ENCODE data around the gene EXOC3L2.
A peak's percentile ranks its signal among the peaks of the same experiment; 100 is the strongest.
"Not testable (repeated sequence)": the region's sequence is repeated elsewhere in the genome, so short reads cannot be mapped to it uniquely, and the experiment has no call there.

EXOC3L2 gene

DNA sequence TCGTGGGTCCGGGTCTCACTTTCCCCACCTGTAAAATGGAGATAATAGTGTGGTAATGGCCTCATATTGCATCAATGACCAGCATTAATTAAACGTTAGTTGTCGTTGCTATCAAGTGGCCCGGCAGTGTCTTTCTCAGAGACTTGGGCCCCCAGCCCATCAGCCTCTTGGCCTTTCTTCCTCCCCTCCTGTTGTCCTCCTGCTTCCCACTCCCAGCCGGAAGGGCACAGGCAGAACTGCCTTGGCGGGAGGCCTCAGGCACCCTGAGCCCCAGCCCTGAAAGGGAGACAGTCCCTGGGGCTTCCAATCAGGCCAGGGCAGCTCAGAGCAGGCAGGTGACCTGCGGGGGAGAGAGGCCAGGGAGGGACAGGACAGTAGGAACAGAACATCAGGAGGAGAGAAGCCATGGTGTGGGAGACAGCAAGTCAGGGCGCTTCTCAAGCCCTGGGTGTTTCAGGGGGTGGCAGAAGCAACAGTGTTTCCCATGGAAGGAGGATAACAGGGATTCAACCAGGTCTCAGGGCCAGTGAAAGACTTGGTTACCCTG, 10.5 kb upstream of the EXOC3L2 start:
- no peak for DNase-seq (ENCODE audit: low read depth in 2 of 2)

DNA sequence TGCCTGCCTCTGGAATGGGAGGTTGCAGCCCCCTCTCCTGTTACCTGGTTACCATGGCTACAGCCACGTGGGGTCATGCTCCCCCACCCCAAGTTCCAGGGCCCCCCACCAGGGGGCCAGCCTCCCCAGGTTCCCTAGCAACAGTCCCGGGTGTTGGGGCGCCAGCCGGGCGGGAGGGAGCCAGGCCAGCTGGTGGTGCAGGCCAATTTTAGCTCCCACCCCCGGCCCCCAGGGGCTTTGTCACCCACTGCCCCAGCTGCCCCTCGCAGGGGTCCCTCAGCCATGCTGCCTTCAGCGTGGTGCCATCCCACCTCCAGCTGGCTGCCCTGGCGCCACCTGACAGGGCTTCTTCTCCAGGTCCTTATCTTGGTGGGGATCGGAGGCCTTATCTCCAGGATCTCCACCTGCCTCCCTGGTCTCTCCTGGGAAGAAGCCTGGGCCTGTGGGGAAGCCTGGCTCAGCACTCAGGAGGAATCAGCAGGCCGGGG, 8.9 kb upstream of the EXOC3L2 start:
- no peak for DNase-seq (ENCODE audit: low read depth in 2 of 2)

GRCh38 chr19:45253396-45254027, 8.3 kb upstream of the EXOC3L2 start:
- no peak for DNase-seq (ENCODE audit: low read depth in 2 of 2)

GRCh38 chr19:45251452-45252354, 6.5 kb upstream of the EXOC3L2 start:
- DNase-seq (ENCODE audit: low read depth in 2 of 2): no peak

- peak; percentile 12 to 27 for DNase-seq (ENCODE audit: low read depth in 2 of 2)
Observed at GRCh38 chr19:45250832-45251451, 5.7 kb upstream of the EXOC3L2 start, which contains the start of gene MARK4. Gene MARK4 (plus strand): TSS chr19:45251271. CDS start chr19:45251589, 318 bp downstream.

DNA sequence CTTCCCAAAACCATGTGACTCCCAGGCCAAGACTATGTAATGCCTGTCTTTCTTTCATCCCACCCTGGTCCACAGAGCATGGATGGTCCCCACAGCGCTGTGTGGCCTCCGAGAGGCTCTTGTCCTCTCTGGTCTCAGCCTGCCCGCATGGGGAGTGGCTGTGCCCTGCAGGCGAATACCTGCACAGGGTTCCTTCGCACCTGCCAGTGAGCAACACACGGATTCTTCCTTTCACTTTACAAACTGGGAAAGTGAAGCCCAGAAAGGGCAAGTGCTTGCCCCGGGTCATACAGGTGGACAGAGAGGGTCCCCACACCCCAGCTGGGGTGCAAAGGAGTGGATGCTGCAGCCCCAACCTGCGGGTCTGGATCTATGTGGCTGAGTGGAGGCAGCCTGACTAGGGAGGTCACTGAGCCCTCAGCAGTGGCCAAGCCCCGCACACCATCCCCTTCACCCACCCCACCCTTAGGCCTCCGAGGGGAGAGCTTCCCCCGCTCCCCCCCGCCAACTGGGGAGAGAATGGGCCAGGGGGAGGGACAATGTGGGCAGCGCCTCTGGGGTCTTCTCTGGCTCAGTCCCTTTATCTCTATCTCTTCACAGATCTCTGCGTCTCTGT, 5.1 kb upstream of the EXOC3L2 start:
- no peak for DNase-seq (ENCODE audit: low read depth in 2 of 2)

- no peak for DNase-seq (ENCODE audit: low read depth in 2 of 2)
Observed at GRCh38 chr19:45249261-45250033, 4.2 kb upstream of the EXOC3L2 start.

DNA sequence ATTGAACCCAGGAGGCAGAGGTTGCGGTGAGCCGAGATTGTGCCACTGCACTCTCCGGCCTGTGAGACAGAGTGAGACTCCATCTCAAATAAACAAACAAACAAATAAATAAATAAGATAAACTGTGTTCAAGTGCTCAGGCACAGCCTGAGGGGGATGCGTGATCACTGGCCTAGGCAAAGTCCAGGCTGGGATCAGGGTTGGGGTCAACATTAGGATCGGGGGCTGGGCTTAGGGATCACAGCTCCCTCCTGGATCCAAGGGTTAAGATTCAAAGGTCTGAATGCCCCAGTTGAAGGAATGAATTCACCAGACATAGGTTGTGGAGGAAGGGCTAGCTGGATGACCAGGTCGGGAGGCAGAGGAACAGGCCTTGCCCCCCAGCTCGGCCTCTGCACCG, 1.9 kb upstream of the EXOC3L2 start:
- DNase-seq (ENCODE audit: low read depth in 2 of 2): no peak

DNA sequence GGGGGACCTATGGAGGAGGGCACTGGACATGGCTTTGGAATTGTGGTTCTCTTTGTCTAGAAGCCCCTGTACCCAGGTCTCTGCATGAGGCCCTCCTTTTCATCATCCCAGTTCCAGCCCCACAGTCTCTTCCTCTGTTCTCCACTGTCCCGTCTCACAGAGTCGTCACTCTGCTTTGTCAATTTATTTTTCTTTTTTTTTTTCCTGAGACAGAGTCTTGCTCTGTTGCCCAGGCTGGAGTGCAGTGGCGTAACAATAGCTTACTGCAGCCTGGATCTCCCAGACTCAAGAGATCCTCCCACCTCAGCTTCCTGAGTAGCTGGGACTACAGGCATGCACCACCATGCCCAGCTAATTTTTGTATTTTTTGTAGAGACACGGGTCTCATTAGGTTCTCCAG, 619 bp upstream of the EXOC3L2 start:
- no peak for DNase-seq (ENCODE audit: low read depth in 2 of 2)

DNA sequence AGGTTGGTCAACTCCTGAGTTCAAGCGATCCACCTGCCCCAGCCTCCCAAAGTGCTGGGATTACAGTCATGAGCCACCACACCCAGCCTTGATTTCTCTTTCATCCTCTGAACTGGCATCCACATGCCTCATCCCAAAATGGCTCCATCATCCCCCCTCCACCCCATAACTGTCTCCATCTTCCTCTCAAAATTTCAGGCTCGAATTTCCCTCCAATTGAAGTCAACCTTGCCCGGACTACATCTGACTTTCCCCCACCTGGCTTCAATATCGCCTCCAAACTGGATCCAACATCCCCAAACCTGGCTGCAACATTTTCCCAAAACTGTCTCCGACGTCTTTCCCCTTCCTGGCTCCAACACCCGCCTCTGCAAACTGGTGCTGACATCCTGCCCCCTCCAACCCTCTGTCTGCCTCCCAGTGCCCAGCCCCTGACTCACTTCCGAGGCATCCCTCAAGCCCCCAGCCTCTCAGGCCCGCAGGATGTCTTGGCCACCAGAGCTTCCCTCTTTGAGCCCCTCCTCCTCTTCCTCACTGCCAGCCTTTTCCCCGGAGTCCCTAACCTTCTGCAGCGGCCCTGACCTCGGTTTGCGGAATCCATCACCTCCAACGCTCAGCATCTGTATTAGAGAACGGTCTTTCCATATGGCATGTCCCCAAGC, 943 bp downstream of the EXOC3L2 start:
- DNase-seq (ENCODE audit: low read depth in 2 of 2): no peak

DNA sequence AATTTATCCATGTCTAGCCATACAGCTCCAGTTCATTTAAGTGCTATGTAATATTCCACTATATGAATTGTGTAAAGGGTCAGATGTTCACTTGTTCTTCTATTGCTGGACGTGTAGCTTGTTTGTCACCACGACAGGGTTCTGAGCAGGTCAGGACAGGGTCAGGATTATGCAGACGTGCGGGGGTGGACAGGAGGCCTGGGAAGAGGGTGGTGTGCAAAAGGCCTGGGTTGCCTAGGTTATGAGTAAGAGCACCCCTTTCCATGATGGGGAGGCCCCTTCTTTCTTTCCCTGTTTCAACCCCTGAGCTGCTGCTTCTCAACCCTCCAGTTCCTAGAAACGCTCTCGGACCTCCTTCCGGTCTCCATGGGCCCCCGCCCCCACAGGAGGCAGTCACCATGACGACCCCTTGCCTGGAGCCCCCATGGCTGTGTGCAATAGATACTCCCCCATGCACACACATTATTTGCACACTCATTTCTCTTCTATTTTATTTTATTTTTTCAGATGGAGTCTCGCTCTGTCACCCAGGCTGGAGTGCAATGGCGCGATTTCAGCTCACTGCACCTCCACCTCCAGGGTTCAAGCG, 2.0 kb downstream of the EXOC3L2 start:
- no peak for DNase-seq (ENCODE audit: low read depth in 2 of 2)

DNA sequence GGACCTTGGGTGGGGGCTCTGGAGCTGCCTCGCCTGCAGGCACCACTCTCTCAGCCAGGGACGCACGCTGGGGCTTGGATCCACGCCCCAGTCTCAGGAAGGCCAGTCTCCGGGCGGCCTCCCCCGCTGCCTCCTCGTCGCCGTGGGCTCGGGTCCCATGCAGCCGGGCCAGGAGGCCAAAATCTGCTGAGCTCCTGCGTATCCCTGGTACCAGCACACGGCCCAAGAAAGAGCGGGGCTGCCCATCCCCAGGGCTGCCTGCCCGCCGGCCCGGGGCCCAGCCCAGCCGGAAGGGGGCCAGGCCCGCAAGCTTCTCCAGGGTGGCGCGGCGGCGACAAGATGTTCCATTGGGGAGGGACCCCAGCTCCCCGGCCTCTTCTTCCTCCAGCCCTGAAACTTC, 6.7 kb downstream of the EXOC3L2 start:
- no peak for DNase-seq (ENCODE audit: low read depth in 2 of 2)

DNA sequence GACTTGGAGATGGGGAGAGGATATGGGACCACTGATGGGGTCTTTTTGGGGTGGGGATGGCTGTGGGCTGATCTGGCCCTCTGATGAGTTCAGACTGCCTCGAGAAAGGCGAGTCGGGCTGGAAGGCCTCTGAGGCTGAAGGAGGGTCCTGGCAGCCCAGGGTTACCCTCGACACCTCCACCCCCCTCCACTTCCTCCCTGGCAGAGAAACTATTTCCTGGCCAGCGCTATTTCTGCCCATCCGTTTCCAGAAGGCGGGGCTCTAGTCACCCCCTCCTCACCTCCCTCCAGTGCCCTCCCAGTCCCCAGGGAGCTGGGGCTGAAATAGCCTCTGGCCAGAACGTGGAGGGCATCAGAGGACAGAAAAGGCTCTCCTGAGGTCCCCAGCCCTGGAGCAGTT, 9.7 kb downstream of the EXOC3L2 start:
- no peak for DNase-seq (ENCODE audit: low read depth in 2 of 2)

DNA sequence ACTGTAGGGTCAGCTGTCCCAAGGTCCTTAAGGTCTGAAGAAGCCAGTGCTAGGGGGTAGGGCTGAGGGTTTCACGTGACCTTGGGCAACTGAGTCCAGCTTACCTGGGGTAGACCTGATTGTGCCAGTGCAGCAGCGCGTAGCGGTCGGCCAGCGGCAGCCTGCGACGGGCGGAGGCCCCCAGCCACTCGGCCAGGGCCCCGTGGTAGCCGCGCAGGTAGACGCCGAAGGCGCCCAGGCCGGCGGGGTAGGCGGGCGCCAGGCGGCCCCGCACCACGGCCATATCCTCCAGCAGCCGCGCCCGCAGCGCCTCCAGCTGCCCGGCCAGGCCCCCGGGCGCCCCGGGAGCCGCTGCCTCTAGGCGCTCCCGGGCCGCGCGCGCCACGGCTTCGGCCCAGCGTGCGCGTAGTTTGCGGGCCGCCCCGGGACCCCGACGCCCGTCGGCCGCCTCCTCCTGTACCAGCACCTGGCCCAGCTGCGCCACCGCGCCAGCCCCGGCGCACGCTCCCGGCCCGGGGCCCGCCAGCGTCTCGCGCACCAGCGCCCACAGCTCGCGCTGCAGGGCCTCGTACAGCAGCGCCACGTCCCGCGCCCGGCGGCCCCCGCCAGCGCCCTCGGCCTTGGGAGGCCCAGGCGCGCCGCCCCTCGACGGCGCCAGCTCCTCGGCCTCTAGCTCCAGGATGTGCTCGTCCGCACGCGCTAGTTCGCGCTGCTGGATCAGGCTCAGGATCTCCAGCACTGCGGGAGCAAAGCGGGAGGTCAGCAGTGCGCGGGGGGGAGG, 10.9 kb downstream of the EXOC3L2 start:
- DNase-seq (ENCODE audit: low read depth in 2 of 2): no peak

GRCh38 chr19:45231891-45232290, 13.3 kb downstream of the EXOC3L2 start:
- DNase-seq (ENCODE audit: low read depth in 2 of 2): no peak

DNA sequence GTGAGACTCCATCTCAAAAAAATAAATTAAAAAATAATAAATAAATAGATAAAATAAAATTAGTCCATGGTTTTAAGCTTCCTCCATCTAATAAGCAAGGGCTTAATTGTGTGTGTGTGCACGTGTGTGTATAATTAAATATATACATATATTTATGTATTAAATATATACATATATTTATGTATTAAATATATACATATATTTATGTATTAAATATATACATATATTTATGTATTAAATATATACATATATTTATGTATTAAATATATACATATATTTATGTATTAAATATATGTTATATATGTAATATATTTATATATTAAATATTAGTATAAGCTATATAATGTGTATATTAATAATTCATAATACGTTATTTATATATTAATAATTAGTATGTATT, 16.2 kb downstream of the EXOC3L2 start:
- not testable (repeated sequence) for DNase-seq (ENCODE audit: low read depth in 2 of 2)

DNA sequence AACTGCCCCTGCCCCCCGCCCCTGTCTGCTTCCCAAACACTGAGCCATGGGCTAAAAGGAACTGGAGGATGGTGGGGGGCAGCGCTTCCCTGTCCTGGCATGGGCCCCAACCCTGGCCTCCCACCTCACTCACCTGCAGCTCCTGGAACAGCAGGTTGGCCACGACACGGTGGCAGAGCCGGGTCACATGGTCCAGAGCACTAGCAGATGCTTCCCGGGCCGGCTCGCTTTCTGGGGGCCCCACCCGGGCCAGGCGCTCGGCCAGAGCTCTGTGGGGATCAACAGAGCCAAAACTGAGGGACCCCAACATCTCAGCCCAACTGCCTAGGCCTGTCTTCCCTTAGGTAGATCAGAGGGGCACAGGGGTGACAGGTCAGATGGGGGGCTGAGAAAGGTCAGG, 20.6 kb downstream of the EXOC3L2 start:
- DNase-seq (ENCODE audit: low read depth in 2 of 2): no peak

DNA sequence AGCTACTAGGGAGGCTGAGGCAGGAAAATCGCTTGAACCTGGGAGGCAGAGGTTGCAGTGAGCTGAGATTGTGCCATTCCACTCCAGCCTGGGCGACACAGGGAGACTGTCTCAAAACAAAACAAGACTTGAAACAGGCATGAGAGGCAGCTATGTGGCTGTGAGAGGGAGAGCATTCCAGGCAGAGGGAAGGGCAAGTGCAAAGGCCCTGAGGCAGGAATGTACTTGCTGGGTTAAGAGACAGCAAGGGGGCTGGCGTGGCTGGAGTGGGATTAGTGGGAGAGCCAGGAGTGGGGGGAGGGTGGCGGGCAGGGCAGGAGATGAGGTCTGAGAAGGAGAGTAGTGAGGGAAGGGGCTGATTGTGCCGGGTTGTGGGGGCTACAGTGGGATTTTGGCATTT, 21.3 kb downstream of the EXOC3L2 start:
- DNase-seq (ENCODE audit: low read depth in 2 of 2): no peak

GRCh38 chr19:45222724-45223123, 22.5 kb downstream of the EXOC3L2 start:
- DNase-seq (ENCODE audit: low read depth in 2 of 2): no peak

Data from stimulated activated CD4-positive, alpha-beta T cell treated with anti-CD3 and anti-CD28 coated beads, Interleukin-15, amount 100 ng/mL, for 48 hours (primary cell).